Fibroblast of skin of scalp (primary cell): ENCODE measurements around the gene KRTAP17-1.

Experiments
- DNase-seq: peaks from one replicate; pipeline ENCODE4 v3.0.0-alpha.2; 2013

Gene KRTAP17-1

DNA sequence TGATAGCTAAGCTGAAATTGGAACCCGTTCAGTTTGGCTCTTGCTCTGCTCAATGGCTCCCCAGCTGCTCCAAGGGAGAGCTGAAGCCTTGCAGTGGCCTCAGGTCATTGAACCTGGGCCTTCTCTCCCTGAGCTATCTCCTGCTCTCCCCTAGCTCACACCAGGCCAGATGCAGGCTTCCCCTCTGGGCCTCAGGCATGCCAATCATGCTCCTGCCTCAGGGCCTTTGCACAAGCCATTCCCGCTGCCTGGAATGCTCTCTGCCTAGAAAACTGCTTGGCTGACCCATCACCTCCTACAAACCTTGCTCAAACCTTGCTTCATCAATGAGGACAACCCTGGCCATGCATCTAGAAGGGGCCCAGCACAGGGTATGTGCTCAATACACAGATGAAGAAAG lies 16.7 kb upstream of the KRTAP17-1 start:
- no peak for DNase-seq

DNA sequence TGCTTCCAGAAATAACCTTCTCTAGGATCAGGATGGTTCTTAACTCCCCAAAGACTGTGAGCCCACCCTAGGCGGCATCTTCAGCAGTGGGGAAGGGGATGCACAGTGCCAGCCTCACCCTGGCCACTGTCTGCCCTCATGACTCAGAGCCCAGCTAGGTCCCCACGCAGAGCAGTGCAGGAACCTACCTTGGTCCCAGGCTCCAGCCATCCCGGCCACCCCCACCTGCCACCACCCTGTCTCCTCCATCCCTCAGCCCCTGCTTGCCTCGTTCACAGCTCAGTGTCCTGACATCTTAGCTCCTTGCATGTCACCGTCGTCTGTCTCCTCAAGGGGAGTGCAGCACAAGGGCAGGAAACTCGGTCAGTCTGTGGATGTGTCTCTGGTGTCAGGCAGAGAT lies 16.1 kb upstream of the KRTAP17-1 start:
- DNase-seq = no peak

DNA sequence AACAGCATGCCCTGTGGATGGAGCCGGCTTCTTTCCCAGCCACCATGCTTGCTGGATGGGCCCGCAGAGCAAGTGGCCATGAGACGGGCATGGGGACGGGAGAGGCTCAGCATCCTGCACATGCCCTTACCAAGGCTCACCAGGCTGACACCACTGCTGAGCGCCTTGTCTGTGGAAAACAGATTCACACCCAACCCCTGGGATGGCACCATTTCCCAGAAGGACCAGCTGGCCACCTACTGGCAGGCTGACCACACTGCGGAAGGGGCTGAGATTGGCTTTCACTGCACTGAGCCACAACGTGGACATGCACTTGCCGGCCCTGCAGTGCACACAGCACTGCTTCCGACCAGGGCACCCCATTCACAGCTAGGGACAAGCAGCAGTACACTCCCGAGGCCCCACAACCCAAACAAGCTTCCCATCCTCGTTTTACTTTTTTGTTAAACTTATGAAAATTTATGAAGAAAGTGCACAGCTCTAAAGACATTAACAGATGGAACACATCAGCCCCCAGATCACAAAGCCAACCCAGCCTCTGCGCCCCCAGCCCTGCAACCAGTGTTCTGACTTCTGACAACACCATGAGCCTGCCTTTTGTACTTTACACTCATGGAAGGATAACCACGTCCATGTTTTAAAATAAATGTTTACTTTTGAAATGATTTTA lies 13.9 kb upstream of the KRTAP17-1 start:
- DNase-seq = peak; percentile 71

DNA sequence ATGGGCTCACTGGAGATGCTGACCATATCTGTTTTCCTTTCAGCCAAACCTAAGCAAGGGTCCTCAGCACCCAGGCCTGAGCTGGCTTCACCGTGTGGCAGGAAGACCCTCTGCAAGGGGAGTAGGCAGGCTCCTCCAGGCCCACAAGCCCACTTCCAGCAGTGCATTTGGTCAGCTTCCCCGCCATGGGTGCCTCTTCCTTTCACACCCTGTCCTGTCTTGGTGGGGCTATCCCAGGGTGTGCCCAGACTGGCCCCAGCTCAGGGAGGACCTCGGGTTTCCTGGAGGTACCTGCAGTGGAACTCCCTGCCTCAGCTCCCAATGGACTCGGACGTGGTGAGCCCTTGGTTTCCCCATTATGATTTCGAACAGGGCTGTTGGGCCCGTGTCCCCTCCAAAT lies 12.7 kb upstream of the KRTAP17-1 start:
- DNase-seq = no peak

DNA sequence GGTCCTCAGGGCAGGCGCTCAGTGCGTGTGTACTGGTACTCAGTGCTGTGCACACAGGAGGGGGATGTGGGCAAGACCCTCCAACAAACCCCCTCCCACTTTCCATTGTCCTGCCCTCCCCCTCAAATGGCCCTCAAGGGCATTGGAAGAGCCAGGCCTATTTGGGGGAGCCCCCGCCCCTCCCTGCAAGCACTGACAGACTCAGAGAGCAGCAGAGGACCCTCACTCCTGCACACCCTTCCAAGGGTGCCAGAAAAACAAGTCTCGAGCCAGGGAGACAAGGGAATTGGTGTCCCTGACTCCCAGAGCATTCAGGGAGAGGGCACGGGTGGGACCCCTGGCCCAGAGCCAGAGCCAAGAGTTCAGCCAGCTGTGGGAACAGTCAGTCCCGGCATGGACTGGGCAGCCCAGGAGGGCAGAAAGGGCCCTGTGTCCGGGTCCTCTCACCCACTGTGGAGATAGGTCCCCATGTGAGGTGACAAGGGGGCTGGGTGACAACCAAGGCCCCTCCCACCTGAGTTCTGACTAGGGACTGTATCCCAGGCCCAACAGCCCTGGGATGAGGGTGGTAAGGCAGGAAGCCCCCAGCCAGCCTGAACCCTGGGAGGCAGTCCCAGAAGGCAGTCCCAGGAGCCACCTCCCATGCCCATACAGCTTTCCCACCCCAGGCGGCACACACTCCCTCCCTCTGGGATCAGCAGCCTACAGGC lies 12.1 kb upstream of the KRTAP17-1 start:
- no peak for DNase-seq

DNA sequence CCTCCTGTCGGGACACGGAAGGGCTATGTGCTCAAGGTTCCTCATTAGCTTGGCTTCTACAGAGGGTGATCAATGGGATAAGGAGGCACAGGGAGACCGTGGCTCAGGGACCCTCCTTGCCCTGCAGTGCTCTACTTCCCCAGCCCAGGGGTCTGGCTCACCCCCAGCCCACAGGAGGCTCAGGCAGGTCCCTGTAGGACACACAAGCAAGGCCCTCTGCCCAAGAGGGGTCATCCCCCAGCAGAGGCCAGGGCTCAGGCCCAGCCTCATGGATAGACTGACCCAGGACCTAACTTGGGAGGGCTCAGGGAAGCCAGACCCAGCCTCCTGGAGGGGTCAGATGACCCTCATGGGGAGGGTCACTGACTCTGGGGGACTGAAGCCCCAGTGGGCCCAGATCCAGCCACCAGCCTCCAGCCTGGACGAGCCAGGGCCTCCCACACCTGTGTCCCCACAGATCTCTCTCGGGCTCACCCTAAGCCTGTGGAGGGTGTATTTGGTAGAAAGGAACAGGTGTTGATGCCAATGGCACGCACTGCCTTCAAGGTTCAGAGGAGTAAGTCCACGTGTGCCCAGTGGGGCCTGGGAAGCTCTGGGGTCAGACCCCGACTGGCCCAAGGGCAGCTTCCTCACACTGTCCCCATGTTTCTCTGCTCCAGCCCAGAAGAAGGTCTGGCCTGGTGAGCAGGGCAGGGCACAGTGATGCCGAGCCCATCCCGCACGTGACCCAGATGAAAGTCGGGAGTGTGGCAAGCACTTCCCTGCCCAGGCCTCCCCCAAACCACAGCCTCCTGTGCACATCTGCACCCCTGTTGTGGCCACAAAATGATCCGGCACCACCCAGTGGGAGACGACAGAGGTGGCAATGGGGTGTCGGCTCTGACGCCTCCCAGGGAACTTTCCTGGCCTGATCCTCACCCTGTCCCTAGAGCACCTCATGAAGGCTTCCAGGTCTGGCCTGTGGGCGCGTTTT lies 10.9 kb upstream of the KRTAP17-1 start:
- DNase-seq = no peak

DNA sequence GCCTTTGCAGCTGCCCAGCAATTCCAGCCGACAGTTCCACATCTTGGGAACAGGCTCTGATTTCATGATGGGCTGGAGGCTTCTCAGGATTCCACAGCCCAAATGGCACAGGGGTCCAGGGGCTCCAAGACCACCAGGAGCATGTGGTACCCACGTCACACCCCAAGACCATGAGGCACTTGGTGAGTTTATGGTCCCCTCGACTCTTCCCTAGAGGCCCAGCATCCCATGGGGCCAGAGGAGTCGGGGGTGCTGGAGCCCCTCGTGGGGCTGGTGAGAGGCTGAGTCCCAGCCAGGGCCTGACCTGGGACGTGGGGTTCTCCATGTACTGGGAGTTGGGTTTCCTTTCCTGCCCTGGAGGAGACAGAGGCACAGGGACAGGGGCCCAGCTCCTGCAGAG lies 10.1 kb upstream of the KRTAP17-1 start:
- no peak for DNase-seq

DNA sequence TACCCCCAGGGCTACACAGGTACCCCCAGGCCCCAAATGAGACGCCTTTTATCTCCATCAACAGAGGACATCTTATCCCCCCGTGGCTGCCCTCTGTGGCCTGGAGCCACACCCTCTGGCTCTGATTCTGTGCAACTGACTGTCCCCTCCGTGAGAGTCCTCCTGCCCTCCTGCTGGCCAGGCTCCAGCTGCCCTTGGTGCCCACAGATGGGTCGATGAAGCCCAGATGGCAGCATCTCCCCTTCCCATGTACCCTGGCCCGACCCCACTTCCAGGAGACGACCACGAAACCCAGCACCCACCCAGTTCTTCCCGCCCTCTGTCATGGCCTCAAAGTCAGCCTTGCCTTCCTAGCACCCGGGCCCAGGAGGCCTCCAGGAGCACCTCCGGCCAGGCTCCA lies 9.6 kb upstream of the KRTAP17-1 start:
- DNase-seq = no peak

DNA sequence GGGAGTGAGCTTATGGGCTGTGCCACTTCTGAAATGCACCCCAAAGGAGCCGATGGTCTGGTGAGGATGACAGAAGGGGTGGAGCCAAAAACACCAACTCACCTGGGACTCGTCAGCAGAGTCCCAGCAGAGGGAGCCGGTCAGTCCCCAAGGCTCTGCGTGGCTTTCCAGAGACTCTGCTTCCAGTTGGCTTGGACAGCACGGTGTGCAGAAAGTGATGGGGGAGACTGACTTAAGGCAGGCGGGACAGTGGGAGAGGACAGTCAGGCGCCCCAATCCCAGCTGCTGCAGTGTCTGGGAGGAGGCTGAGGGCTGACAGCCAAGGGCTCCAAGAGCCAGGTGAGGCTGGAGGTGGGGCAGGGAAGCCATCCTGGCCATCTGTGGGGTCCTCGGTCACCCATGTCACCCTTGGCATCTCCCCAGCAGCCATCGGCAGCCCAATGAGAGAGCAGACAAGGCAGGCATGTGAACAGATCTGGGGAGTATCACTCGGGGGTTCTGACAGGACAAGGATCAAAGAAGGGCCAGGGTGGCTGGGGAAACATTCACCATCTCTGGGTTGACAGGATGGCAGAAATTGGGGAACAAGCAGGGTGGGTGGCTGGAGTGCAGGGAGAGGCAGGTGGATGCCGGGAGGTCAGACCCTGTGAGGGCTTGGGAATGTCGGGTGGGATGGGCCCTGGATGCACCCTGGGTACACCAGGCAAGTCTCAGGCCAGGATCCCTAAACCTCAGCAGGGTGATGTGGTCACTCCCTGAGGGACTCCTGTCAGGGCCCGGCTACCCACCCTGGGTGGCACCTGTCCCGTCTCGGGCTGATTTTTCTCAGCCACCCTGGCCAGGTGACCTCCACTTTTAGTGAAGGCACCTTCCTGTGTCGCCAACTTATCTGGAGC lies 8.9 kb upstream of the KRTAP17-1 start:
- DNase-seq = no peak

DNA sequence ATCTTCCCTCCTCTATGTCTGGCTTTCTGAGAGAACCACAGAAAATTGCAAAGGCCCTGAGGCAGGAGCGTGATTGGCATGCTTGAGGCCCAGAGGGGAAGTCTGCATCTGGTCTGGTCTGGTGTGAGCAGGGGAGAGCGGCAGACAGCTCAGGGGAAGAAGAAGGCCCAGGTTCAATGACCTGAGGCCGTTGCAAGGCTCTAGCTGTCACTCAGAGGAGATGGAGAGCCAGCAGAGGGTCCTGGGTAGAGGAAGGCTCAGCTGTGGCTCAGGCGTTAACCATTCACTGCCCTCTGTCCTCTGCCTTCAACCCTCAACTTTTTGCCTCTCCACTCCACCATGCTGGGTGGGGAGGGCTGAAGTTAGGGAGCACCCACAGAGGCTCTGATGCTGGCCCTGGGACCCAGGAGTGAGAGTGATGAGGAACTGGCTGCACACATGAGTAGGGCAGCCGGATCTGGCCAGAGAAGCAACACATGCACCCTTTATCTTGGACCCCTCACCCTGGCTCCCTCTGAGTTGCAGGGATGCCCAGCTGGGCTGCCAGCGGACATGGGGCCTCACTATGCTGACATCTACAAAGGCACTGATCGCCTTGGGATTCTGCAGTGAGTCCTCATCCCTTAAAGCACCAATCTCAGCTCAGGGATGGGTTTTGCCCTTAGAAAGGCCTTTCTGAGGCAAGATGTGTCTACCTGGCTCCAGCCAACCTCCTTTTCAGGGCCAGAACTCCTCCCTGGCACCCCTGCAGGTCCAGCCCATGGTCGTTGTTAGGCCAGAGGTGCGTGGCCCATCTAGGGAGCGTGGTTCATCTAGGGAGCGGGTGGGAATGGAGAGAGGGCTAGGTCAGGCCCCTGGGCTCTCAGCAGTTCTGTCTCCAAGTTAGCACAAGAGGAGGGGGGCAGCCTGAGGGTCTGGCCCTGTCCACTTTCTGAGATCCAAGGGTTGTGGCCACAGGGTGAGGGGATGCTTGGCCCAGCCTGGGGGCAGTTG lies 7.7 kb upstream of the KRTAP17-1 start:
- no peak for DNase-seq

DNA sequence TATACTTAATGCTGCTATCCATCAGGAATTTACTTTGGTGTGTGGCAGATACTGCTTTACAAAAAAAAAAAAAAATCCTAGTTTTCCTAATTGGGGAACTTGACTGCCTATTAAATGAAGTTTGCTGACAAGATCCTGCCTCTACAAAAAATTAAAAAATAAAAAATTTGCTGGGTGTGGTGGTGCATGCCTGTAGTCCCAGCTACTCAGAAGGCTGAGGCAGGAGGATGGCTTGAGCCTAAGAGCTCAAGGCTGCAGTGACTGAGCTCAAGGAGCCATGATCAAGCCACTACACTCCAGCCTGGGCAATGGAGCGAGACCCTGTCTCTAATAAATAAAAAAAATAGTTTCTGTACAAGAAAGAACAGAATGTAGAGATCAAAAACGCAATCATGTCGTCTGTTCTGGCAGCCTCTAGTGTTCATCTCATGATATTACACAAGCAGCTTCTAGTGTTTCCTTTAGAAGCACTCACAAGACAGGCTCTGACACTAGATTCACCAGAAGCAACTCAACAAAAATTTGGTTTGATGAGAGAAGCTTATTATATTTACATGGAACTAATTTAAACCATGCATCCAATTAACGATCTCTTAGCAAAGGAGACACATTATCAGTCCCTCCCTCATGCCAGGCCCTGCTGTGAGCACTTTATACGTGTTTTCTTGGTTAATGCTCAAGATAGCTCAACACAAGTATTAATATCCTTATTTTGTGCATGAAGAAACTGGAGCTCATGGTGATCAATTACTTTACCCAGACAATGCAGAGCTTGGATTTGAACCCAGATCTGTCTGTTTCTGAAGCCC lies 6.8 kb upstream of the KRTAP17-1 start:
- DNase-seq = peak; percentile 76

DNA sequence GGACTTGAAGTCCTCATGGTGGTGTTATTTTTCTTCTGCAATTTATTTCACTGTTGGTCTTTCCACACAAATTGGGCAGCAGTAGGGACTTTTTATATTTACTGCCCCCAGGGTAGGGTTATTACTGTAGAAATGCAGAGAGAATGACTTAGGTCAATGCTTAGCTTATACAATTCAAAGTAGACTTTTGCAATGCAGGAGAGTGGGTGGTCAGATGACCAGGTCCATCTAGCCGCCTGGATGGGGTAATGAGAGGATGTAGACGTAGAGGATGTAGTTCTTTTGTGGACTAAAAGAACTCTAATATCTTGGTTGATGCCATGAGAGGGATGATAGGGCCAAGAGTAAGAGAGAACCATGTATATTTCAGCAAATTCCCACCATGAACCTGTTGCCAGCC lies 2.7 kb upstream of the KRTAP17-1 start:
- no peak for DNase-seq

DNA sequence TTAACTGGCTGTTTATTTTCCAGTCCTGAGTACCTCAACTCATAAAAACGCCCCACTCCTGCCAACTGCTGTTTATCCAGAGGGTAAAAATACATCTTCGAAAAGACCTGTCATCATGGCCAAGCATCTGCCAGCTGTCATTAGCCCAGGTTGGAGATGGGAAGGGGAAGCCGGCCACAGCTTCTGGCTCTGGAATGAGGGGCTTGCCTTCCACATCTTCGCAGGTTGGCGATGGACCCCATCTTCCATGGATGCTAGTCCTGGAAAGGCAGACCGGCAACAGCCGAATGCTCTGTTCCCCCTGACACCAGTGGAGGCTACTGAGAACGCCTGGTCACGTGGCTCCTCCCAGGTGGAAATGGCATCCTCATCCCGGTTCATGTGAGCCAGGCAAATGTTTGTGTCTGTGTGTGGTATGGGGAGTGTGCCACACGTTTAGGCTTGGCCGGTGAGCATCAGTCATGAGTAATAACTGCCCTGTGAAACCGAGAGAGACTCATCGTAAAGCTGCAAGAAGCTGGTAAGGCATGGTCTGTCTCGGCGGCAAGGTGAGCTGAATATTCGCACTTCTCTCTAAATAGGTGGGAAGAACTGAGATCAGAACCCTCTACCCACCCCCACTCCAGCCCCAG lies 420 bp upstream of the KRTAP17-1 start:
- no peak for DNase-seq

DNA sequence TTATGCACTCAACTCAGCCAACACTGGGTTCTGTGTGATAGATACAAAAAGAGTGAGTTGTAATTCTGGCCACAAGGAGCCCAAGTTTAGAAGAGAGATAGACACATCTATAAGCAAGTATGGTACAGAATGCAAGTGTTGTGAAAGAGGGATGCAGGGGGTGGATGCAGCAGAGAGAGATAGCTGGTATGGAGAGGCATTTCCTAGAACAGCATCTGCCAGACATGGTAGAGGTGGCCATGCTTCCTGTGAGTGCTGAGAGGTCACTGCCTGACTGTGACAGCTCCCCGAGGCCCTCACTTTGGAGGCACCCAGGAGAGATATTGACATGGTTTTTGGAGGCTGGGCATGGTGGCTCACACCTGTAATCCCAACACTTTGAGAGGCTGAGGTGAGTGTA lies 4.4 kb downstream of the KRTAP17-1 start:
- DNase-seq = no peak

DNA sequence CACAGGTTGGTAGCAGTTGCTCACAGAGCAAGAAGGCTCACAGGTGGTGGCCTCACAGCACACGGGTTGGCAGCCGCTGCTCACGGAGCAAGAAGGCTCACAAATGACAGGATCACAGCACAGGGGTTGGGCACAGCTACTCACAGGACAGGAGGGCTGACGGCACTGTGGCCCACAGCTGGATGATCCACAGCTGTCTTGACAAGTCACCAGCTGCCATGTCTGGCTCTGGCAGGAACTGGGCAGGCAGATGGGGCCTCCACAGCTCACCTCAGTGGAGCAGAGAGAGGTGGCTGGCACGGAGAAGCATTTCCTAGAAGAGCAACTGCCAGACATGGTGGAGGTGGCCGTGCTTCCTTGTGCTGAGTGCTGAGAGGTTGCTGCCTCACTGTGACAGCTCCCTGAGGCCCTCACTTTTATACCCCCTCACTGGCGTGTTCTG lies 6.6 kb downstream of the KRTAP17-1 start, which contains the start of gene KRTAP16-1:
Gene KRTAP16-1 (minus strand): TSS at position 392 of the 442 bp plus-strand sequence. CDS start 56 bp downstream, at position 336.
- DNase-seq = no peak

DNA sequence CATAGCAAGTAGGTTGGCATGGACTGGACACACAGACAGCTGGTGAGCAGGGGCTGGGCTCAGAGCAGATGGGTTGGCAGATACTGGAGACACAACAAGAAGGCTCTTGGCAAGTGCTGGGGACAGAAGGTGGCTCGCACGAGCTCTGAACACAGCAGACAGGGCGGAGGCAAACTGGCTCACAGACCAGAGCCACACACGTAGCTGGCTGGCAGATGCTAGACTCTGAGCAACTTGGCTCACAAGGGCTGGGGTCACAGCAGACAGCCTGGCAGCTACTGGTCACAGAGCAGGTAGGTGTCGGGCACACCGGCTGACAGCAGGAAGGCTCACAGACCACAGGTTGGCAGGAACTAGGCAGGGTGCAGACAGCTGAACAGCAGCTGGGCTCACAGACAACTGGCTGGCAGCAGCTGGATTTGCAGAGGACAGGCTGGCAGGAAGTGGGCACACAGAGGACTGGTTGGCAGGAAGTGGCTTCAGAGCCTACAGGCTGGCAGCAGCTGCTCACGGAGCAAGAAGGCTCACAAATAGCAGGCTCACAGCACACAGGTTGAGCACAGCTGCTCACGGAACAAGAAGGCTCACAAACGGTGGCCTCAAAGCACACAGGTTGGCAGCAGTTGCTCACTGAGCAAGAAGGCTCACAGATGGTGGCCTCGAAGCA lies 7.1 kb downstream of the KRTAP17-1 start:
- DNase-seq = no peak

DNA sequence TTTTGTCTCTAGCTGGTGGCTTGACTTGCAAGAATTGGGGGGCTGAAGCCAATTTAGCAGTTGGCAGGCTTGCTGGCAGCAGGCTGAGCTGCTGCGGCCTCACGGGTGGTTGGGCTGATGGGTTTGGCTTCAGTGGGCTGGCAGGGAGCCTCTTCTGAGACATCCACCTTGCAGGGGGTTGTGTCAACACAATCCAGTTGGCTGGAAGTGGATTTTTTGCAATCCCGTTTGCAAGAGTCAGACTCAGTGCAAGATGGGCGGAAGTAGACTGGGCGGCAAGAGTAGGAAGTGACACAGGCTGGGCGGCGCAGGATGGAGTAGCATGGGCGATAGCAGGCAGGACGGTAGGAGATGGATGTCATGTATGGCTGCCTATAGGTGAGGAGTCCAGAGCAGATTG lies 7.9 kb downstream of the KRTAP17-1 start:
- DNase-seq = peak; percentile 83

DNA sequence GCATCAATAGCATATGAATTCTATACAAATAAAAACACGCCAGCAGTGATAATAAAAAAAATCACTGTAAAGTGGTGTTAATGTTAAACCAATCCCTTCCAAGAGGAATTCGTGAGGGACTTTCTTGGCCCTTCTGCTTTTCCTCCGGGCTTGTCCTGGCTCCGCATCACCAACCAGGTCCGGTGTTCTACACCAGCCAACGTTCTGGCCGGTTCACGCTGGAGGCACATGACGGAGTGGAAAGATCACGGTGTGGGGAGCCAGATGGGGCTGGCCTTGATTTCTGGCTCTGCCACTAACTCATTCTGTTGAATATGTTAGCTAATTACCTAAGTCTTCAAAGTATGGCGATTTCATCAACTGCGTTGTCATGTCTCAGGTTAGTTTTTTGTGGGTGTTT lies 11.4 kb downstream of the KRTAP17-1 start:
- no peak for DNase-seq

DNA sequence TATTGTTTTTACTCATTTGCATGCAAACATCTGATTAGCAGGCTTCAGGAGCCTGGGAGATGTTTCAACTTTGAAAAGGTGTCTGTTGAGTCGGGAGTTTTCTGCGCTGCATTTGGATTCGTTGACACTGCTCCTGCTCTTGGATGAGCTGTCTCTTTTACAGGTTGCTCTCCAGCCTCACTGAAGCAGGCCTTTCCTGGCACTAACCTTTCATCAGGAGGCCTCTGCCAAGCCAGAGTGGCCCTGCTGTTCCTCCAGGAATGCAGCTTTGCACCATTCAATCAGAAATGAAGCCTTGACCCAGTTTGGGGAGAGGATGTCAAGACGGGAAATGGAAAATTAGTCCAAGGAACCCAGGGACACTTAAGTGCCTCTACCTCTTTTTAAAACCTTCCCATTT lies 12.5 kb downstream of the KRTAP17-1 start:
- DNase-seq = no peak
